Tibial nerve (tissue), 4 donors: Measurements from ENCODE around the gene MAMSTR.

Source experiments
- EP300 ChIP-seq, 2 donors: sonication (generic); formaldehyde crosslinking; IDR thresholded peaks; one replicate each; pipeline ENCODE4 v1.6.1; 2017; ENCODE audit warnings: antibody characterized with exemption in 2 of 2, mild to moderate bottlenecking in 1 of 2
- POLR2A ChIP-seq, 2 donors: fragments of 450-650 bp; IDR thresholded peaks; one replicate each; pipeline ENCODE4 v1.6.1; 2017; ENCODE audit warnings: antibody characterized with exemption in 2 of 2, mild to moderate bottlenecking in 2 of 2, moderate library complexity in 2 of 2
- TF ChIP-seq, protein P1 (sequence below), 5 experiments: fragments of 200-600 bp in 3 of 5; fragments of 450-650 bp in 2 of 5; sonication (generic) in 3 of 5; IDR thresholded peaks; one replicate each; pipeline ENCODE4 v1.5.1; 2016 to 2019; ENCODE audit warnings: antibody characterized with exemption in 5 of 5, mild to moderate bottlenecking in 3 of 5, moderate library complexity in 2 of 5

DNA sequence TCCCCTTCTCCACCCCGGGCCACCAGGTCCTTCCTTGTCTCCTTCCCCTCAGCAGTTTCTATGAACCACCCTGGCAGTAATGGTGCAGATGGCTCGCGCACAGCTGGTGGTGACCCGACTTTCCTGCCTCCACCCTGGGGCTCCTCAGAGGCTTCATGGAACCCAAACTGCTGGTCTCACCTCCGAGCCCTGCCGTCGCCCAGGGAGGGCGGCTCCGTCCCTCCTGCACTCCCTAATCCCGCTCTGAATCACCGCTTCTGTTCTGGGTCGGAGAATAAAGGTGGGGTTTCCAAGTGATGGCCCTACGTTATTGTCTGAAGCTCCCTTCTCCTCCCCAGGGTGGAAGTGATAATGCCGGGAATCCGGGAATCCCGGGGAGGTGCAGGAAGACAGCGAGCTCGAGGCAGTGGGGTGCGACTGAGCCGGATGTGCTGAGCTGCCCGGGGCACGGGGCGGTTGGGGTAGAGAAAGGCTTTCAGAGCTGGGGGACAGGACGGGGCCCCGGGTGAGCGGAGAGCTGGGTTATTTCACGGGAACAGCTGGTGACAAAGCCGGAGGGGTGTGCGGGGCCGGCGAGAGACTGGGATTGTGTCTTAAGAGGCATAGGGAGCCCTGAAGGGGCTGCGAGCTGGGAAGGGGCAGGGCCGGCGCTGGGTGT is 23.0 kb downstream of the MAMSTR start:
- TF ChIP-seq POLR2A (IDR thresholded peaks at IDR 0.05) (no peak), EP300 (IDR thresholded peaks at IDR 0.05) (no peak)
- TF ChIP-seq, protein P1, sequence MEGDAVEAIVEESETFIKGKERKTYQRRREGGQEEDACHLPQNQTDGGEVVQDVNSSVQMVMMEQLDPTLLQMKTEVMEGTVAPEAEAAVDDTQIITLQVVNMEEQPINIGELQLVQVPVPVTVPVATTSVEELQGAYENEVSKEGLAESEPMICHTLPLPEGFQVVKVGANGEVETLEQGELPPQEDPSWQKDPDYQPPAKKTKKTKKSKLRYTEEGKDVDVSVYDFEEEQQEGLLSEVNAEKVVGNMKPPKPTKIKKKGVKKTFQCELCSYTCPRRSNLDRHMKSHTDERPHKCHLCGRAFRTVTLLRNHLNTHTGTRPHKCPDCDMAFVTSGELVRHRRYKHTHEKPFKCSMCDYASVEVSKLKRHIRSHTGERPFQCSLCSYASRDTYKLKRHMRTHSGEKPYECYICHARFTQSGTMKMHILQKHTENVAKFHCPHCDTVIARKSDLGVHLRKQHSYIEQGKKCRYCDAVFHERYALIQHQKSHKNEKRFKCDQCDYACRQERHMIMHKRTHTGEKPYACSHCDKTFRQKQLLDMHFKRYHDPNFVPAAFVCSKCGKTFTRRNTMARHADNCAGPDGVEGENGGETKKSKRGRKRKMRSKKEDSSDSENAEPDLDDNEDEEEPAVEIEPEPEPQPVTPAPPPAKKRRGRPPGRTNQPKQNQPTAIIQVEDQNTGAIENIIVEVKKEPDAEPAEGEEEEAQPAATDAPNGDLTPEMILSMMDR (IDR thresholded peaks at IDR 0.05): no peak
